HG03159 (cell line): Measurements from ENCODE around the gene BEX1.
"Not testable (repeated sequence)": the region's sequence is repeated elsewhere in the genome, so short reads cannot be mapped to it uniquely, and the experiment has no call there.

Experiments used
- ATAC-seq: cut with Tn5 transposase; IDR thresholded peaks from one replicate; pipeline ENCODE4 v1.9.1; 2021; ENCODE audit warnings: mild to moderate bottlenecking, moderate library complexity; ENCODE audit not compliant: unreplicated experiment

The BEX1 gene

DNA sequence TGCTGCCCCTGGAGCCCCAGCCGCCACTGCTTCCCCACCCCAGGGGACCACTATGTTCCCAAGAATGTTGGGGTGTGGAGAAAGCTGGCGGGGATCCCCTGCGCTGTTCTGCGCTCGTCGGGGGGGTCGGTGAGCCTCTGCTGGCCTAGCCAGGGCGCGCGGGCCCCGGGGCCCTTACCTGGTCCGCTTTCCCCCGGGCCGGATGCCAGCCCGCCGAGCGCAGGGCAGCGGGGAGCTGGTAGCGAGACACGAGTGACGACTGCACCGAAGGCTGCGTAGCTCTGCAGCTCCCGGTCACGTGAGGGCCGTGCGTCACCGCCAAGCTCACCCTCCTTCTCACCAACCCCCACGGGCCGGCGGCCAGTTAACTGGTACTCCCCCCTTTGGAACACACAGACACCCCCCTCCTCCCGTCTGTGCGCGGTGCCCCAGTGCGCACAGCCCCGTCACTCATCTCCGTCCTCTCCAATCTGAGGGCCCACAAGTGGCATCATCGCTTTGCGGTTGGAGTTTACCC lies at the start of gene BEX1:
BEX1 (minus strand) TSS at position 254 of the 517 bp plus-strand sequence. CDS start 897 bp downstream, outside the sequence.
- no peak for ATAC-seq

DNA sequence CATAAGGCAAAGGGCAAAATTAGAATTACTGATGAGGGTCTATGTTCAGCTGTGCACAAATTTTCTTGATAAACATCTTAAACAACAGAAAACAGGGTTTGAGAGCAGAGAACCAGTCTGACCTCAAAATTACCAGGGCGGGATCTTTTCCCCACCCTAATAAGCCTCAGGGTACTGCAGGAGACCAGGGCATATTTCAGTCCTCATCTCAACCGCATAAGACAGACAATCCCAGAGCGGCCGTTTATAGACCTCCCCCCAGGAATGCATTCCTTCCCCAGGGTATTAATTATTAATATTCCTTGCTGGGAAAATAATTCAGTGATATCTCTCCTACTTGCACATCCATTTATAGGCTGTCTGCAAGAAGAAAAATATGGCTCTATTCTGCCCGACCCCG lies 45.5 kb upstream of the BEX1 start:
- not testable (repeated sequence) for ATAC-seq

DNA sequence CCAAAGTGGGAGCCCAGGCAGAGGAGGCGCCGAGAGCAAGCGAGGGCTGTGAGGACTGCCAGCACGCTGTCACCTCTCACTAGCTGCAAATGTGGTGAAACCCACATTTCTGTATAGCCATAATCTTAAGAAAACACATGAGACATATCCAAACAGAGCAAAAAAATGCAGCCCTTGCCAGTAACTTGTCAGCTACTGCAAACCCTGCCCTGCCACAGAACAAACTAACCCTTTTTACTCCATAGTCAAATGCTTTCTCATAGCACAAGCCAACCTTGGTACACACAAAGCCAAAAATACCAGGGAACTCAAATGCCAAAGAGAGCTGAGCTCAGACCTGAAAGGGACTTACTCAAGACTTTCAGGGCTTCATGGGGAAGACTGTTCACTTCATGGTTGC lies 43.9 kb upstream of the BEX1 start:
- no peak for ATAC-seq

DNA sequence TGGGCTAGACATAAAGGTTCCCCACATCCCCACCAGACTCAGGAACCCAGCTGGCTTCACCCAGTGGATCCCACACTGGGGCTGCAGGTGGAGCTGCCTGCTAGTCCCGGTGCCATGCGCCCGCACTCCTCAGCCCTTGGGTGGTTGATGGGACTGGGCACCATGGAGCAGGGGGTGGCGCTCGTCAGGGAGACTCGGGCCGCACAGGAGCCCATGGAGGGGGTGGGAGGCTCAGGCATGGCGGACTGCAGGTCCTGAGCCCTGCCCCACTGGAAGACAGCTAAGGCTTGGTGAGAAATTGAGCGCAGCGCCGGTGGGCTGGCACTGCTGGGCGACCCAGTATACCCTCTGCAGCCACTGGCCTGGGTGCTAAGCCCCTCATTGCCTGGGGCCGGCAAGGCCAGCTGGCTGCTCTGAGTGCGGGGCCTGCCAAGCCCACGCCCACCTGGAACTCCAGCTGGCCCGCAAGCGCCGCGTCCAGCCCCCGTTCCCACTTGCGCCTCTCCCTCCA lies 43.3 kb upstream of the BEX1 start:
- not testable (repeated sequence) for ATAC-seq

DNA sequence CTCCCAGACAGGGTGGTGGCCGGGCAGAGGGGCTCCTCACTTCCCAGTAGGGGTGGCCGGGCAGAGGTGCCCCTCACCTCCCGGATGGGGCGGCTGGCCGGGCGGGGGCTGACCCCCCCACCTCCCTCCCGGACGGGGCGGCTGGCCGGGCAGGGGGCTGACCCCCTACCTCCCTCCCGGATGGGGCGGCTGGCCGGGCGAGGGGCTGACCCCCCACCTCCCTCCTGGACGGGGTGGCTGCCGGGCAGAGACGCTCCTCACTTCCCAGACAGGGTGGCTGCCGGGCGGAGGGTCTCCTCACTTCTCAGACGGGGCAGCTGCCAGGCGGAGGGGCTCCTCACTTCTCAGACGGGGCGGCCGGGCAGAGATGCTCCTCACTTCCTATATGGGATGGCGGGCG lies 40.4 kb upstream of the BEX1 start:
- not testable (repeated sequence) for ATAC-seq

DNA sequence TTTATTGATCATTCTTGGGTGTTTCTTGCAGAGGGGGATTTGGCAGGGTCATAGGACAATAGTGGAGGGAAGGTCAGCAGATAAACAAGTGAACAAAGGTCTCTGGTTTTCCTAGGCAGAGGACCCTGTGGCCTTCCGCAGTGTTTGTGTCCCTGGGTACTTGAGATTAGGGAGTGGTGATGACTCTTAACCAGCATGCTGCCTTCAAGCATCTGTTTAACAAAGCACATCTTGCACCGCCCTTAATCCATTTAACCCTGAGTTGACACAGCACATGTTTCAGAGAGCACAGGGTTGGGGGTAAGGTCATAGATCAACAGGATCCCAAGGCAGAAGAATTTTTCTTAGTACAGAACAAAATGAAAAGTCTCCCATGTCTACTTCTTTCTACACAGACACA lies 39.9 kb upstream of the BEX1 start:
- not testable (repeated sequence) for ATAC-seq

DNA sequence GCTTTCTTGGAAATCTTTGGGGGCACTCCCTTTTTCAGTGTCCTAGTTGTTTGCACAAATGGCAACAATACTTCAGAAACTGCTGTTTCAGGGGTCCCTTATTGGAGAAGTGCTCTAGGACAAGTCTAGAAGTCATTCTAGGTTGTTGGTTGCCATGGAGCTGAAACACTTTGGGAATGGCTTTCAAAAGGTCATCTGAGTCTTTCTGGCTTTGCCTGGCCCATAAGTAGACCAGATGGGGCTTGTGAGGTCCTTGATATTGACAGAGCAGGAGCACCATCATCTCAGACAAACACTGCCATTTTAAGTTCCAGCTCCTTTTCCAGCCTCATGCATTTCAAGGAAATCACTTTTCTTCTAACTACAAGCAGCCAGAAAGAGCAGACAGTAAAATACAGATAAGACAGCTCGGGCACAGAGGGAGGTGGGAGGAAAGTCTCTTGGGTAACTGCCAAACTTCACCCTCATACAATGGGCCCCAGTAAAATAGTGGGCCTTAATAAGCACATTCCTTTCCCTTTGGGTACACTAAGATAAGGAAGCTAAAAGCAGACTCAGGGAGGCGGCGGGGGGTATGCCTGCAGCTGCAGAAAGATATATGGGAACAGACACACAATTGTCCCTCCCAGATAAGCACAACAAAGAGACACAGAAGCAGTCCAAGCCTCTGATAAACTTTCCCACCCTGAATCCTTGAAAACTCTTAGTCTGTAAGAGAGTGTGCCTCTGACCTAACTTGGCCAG lies 37.5 kb upstream of the BEX1 start:
- ATAC-seq: no peak

DNA sequence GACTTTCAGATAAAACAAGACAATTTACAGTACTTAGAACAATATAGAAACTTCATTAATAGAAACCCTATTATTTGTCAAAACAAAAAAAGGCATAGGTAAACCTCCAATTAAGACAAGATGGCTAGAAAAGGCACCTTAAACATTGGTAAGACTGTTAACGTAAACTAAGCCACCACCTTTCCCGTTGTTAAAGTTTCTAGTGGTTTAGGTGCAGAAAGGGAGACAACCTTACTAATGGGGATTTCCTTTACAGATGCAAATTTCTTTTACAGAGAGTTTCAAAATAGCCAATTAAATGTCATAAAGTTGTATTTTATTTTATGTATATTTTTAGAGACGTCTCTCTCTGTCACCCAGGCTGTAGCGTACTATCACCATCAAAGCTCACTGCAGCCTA lies 36.5 kb upstream of the BEX1 start:
- no peak for ATAC-seq

DNA sequence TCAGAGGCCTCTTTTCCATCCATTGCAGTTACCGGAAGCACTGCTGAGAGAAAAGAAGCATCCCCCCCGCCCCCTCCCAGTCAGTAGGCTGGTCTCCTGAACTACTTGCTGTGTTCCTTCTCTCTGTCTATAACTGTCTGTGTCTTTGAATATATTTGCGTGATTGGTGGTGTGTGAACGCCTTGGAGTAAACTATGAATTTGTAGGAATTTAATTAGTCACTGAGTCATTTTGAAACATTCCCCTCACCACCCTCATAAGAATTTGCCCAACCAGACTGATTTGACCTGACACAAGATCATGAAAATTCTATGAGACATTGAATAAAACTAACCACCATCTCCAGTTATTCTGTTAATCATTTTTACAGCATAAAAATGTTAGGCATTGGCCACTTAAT lies 35.7 kb upstream of the BEX1 start:
- no peak for ATAC-seq

DNA sequence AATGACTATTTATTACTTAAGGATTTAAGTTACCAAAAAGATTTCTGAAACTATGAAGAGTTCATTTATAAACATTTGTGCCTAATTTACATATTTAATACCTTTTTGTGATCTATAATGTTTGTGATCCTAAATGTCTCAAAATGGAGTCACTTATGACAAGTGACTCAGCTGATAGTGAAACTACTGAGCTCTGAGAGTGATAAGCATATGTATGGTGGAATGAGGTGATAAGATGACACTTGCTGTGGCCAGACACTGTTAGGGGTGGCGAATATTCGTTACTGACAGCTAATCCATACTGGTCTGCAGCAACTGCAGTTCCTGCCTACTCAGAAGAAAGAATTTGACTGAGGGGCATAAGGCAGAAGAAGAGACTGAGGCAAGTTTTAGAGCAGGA lies 34.5 kb upstream of the BEX1 start:
- ATAC-seq: no peak

DNA sequence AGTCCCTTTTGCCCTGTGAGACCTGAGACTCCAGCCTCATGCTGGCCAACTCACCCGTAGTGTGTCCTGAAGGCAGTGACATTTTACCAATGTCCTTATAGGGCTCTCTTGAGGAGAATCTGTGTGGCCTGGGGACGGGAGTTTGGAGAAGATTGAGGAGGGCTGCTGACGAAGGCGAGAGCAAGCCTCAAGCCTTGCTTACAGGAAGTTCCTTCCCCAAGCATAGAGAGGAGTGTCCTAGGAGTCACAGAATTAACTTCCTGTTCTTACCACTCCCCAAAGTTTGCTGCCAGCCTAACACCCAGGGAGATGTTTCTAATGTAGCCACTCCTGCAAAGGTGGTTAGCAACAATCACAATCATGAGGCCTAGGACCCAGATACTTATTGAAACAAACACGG lies 29.0 kb upstream of the BEX1 start, which contains the start of gene NXF3:
NXF3 (minus strand) TSS at position 202 of the 400 bp plus-strand sequence; CDS start at position 82, 120 bp downstream.
- ATAC-seq: no peak

DNA sequence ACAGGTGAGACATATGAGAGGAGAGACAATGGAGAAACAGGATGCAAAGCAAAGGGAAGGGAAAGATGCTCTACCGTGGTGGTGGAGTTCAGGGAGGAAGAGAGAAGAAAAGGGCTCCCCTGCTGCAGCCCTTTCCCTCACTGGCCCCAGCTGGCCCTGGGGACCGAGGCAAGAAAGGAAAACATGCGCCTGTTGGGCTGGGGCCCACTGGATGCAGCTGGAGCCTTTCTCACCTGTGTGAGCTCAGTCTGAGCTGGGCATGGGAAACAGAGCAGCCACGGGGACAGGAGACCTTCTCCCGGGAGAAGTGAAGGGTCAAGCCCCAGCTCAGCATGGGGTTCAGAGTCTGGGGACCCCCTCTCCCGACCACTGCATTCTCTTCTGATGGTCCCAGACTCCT lies 17.1 kb upstream of the BEX1 start:
- no peak for ATAC-seq

DNA sequence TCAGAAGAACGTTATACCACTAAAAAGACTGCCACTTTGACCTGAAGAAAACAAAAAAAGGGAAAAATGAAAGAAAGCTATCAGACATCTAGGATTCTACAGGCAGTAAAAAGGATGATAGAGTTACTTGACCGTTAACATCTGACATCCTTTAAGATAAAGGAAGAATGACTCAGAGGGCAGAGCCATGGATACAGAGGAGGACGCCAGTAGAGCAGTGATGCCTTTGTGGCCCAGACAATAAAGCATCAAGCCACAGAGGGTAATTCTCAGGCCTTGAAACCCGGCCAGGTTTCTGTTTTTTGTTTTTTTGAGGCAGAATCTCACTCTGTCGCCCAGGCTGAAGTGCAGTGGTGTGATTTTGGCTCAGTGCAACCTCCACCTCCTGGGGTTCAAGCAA lies 9.5 kb upstream of the BEX1 start:
- ATAC-seq: no peak

DNA sequence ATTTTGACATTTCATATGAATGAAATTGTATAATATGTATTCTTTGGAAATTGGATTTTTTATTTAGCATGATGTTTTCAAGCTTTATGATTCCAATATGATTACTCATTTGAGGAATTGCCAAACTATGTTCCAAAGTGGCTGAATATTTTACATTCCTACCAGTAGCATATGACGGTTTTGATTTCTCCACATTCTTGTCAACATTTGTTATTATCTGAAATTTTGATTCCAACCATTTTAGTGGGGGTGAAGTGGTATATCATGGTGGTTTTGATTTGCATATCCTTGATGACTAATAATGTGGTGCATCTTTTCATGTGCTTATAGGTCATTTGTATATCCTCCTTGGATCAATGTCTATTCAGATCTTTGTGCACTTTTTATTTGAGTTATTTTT lies 2.6 kb upstream of the BEX1 start:
- no peak for ATAC-seq

DNA sequence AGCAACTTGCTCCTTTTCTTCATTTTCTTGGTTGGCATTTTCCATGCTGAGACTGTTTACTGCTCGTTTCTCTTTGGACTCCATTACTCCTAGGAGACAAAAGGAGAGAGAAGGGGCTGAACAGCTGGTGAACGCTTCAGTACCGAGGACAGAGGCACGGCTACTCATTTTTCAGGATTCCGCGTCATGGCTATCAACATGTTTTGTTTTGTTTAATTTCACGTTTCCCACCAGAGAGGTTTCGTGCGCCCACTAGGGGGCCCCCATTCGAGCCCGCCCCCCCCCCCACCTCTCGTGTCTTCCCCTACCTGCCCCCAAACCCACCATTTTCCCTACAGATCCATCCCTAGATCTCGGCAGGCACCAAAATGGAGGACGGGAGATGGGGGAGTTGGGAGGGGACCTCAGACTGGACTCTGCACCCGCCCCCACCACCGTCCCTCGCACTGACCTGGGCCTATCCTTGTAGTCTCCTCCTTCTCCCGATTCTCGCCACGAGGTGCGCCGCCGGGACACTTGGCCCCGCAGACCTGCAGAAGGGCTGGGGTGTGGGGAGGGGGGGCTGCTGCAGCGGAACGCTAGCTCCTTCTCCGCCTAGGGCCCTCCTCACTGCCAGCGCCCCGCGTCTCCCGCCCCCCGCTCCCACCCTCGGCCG lies 653 bp downstream of the BEX1 start:
- no peak for ATAC-seq

DNA sequence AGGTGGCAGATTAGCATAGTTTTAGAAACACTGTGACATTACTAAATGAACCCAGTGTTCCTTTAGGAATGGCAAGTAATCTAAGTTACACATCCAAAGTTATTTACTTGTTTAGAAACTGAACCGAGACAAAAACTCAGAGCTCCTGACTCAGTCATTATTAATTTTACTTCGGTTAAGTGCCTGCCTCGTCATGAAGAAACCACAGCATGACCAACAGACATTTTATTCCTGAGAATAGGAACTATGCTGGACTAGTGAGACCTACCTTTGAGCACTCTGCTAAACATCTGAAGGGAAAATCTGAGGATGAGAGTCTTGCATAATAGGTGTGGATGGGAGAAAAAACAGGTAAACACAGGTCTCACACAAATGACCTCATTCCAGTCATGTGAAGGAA lies 2.5 kb downstream of the BEX1 start:
- no peak for ATAC-seq

DNA sequence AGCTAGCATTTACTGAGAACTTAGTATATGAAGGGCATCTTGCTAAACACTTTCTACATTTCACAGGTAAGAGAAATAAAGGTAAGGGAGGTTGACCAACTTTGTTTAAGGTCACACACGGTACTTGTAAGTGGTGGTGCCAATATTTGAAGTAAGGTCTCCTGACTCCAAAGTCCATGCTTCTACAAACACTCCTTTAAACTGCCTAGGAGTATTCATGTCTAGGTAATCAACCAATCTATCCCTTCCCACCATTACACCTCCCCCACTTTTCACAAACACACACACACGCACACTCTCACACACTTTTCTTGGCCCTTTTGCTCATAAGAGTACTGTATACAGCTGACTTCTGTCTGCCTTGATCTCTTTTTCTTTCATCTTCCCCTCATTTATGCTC lies 7.1 kb downstream of the BEX1 start:
- no peak for ATAC-seq

DNA sequence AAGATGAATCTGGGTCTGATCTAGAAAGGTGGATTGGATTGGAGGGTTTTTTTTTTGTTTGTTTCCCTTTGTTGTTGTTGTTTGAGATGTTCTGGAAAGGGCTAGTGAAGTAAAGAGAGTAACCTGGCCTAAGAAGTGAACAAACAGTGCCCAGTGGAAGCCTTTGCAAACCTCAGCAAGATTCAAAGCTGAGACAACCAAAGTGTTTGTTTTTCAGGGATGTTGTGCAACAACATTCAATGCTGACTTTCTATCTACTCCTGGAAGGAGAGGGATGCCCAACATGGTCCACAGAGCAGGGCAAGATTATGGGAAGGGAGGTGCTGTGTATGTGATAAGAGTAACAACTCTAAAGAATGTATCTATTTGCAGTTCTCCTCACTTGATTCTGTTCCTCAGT lies 11.3 kb downstream of the BEX1 start:
- ATAC-seq: no peak

DNA sequence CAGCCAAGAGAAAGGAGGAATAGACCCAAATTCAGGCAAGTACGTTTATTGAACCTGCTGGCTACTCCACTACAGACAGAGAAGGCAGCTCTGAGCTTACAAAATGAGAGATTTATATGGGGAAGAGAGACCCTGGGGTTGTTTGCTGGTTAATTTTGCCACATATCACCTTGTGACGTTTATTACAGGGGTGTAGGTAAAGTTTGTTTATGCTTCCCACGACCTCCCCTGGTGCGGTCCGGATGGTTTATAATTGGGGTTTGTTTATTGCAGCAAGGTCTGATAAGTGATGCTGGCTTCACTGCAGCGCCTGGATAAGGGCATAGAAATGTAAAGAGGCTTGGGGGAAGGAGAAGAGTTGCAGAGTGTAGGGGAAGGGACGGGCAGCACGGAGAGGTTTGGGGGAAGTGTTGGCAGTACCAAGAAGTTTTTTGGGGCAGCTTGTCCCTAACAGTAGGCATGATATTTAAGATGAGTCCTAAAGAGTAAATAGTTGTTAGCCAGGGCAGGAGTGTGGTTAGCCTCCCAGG lies 12.6 kb downstream of the BEX1 start:
- ATAC-seq: no peak

DNA sequence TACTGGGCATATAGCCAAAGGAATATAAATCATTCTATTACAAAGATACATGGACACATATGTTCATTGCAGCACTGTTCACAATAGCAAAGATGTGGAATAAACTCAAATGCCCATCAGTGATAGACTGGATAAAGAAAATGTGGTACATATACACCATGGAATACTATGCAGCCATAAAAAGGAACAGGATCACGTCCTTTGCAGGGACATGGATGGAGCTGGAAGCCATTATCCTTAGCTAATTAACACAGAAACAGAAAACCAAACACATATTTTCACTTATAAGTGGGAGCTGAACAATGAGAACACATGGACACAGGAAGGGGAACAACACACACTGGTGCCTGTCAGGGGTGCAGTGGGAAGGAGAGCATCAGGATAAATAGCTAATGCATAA lies 30.6 kb downstream of the BEX1 start:
- not testable (repeated sequence) for ATAC-seq

DNA sequence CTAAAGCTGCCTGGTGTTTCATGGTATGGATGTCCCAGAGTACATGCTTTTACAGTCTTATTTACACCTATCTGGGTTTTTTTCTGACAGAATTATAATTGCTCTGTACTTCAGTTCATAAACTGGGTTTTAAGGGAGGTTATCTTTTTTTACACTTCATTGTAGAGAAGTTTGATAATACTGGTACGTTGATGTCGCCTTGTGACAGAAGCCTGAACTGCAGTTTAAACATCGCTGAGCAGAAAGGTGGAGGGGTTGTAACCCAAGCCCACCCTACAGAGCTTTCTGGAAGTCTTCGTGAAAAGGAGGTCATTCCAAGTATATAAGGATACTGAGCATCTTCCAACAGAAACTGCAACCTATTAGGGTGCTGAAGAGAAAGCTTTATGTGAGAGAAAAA lies 46.4 kb downstream of the BEX1 start:
- ATAC-seq: no peak

DNA sequence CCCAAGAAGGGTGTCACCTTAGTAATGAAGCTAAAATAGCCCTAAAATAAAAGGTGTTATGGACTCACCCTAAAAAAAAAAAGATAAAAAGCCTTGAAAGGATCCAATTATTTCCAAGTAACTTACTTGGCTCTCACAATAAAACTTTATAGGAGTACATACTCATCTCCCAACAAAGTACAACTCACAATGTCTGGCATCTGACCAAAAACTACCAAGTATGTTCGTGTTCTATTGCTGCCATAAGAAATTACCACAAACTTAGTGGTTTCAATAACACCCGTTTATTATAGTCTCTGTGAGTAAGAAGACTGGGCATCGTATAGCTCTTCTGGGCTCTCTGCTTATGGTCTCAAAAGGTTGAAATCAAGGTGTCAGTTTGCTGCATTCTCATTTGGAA lies 51.0 kb downstream of the BEX1 start:
- no peak for ATAC-seq
